Smooth muscle cell of the pulmonary artery (primary cell): Measurements from ENCODE around the gene GAN. TPM values are rescaled to one million over a fixed set of nuclear protein-coding genes. Genes with fewer than 3 reads are reported as not detected.

Experiments used
- total RNA-seq: library from RNA; depleted of rRNA; stranded (reverse); fragments of >200 nt; gene quantifications from 2 replicates; pipeline ENCODE4 v1.2.3, GENCODE V29; 2014

GAN gene, protein sequence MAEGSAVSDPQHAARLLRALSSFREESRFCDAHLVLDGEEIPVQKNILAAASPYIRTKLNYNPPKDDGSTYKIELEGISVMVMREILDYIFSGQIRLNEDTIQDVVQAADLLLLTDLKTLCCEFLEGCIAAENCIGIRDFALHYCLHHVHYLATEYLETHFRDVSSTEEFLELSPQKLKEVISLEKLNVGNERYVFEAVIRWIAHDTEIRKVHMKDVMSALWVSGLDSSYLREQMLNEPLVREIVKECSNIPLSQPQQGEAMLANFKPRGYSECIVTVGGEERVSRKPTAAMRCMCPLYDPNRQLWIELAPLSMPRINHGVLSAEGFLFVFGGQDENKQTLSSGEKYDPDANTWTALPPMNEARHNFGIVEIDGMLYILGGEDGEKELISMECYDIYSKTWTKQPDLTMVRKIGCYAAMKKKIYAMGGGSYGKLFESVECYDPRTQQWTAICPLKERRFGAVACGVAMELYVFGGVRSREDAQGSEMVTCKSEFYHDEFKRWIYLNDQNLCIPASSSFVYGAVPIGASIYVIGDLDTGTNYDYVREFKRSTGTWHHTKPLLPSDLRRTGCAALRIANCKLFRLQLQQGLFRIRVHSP
- total RNA-seq = 8.3 and 15.6 TPM in 2 replicates

DNA sequence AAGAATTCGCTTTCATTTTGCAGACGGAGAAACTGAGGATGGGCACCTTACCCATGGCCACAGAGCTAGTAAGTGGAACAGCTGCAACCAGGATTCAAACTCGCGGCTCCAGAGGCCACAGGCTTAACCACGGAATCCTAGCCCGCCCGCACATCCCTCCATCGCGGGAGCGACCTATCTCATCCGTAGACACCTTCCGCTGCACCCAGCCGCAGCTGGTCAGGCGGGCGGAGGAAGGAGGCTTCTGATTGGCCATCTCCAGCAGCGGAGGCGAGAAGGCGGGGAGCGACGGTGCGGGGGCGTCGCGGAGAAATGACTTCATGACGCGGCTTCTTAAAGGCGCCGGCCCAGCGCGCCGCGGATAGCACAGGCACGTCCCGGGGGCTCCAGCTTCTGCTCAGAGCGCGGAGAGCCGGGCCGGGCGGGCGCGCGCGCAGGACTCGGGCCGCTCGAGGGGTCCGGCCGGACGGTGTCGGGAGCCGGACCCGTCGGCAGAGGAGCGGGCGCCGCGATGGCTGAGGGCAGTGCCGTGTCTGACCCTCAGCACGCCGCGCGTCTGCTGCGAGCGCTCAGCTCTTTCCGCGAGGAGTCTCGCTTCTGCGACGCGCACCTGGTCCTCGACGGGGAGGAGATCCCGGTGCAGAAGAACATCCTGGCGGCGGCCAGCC lies at the start of gene GAN:
Gene GAN, plus strand, starts transcription at position 360 of the 668 bp plus-strand sequence. Its CDS starts 152 bp downstream, at position 512.

Other genes with a start within 250 kb of the GAN start
- 0.43 and 1.0 TPM in 2 replicates for gene C16orf46, start 237.7 kb upstream of the GAN start, total RNA-seq
- 8.3 and 14.8 TPM in 2 replicates for gene GCSH, start 218.6 kb upstream of the GAN start, total RNA-seq
- gene BCO1, start 76.3 kb upstream of the GAN start, total RNA-seq = 0.07 TPM in 1 of 2 replicates, not detected in the other
- gene CMIP, start 129.8 kb downstream of the GAN start, total RNA-seq = 12.9 and 24.9 TPM in 2 replicates